GM18502 (cell line): ENCODE measurements around the gene SLC2A9.

ENCODE experiments used
- ATAC-seq: cut with Tn5 transposase; IDR thresholded peaks from one replicate; pipeline ENCODE4 v1.9.1; 2021; ENCODE audit warnings: mild to moderate bottlenecking; ENCODE audit not compliant: unreplicated experiment, poor library complexity

Gene SLC2A9

GRCh38 chr4:9936129-9936644 is 85.1 kb downstream of the SLC2A9 start:
- no peak for ATAC-seq

- ATAC-seq: no peak
Measured at GRCh38 chr4:9933956-9934355, 87.3 kb downstream of the SLC2A9 start.

- no peak for ATAC-seq
Measured at GRCh38 chr4:9933184-9933583, 88.1 kb downstream of the SLC2A9 start.

- no peak for ATAC-seq
Measured at GRCh38 chr4:9932771-9933170, 88.5 kb downstream of the SLC2A9 start.

GRCh38 chr4:9931146-9931545 is 90.2 kb downstream of the SLC2A9 start:
- ATAC-seq: no peak

GRCh38 chr4:9929111-9929510 is 92.2 kb downstream of the SLC2A9 start:
- no peak for ATAC-seq

- ATAC-seq: no peak
Measured at GRCh38 chr4:9927341-9928007, 93.8 kb downstream of the SLC2A9 start.

- ATAC-seq: no peak
Measured at GRCh38 chr4:9926586-9926985, 94.7 kb downstream of the SLC2A9 start.

GRCh38 chr4:9925750-9926439 is 95.4 kb downstream of the SLC2A9 start:
- no peak for ATAC-seq

- ATAC-seq: no peak
Measured at GRCh38 chr4:9924750-9925149, 96.5 kb downstream of the SLC2A9 start.

GRCh38 chr4:9923195-9923812 is 98.0 kb downstream of the SLC2A9 start:
- ATAC-seq: no peak

GRCh38 chr4:9921326-9921725 is 100.0 kb downstream of the SLC2A9 start:
- ATAC-seq: no peak

- no peak for ATAC-seq
Measured at GRCh38 chr4:9920029-9920428, 101.3 kb downstream of the SLC2A9 start.

- no peak for ATAC-seq
Measured at GRCh38 chr4:9919047-9919446, 102.2 kb downstream of the SLC2A9 start.

GRCh38 chr4:9918484-9918883 is 102.8 kb downstream of the SLC2A9 start:
- ATAC-seq: no peak

GRCh38 chr4:9916937-9917336 is 104.4 kb downstream of the SLC2A9 start:
- ATAC-seq: no peak

- ATAC-seq: no peak
Measured at GRCh38 chr4:9916346-9916745, 105.0 kb downstream of the SLC2A9 start.

GRCh38 chr4:9913846-9914245 is 107.5 kb downstream of the SLC2A9 start:
- no peak for ATAC-seq

GRCh38 chr4:9906996-9907395 is 114.3 kb downstream of the SLC2A9 start:
- no peak for ATAC-seq

GRCh38 chr4:9904976-9905587 is 116.2 kb downstream of the SLC2A9 start:
- no peak for ATAC-seq

GRCh38 chr4:9903317-9903716 is 118.0 kb downstream of the SLC2A9 start:
- ATAC-seq: no peak
